DOHH2 (cell line): Measurements from ENCODE around the gene LRRC3.

ENCODE experiments used
- EZH2phosphoT487 ChIP-seq: fragments of 200-600 bp; sonication (generic); IDR thresholded peaks from 2 replicates; pipeline ENCODE4 v1.6.1; 2017; ENCODE audit warnings: borderline replicate concordance, mild to moderate bottlenecking, antibody characterized with exemption, low read length, moderate library complexity, mixed read lengths
- TF ChIP-seq, protein P1 (sequence below): fragments of 200-600 bp; sonication (generic); IDR thresholded peaks from one replicate; pipeline ENCODE4 v1.5.1; 2014; ENCODE audit warnings: antibody characterized with exemption, mild to moderate bottlenecking, low read depth, low read length; ENCODE audit not compliant: poor library complexity, severe bottlenecking

DNA sequence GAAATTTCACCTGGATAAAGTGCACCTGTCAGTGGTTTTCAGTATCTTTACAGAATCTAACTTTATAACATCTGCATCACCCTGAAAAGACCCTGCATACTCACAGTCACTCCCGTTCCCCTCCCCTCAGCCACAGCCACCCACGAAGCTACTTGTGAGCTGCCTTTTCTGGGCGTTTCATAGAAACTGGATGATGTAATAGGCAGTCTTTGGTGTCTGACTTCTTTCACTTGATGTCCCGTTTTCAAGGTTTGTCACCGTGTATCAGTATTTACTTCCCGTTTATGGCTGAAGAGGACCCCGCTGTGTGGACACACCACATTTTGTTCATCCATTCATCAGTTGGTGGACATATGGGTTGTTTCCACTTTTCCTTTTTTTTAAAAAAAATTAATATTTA, 47.8 kb upstream of the LRRC3 start:
- TF ChIP-seq, protein P1, sequence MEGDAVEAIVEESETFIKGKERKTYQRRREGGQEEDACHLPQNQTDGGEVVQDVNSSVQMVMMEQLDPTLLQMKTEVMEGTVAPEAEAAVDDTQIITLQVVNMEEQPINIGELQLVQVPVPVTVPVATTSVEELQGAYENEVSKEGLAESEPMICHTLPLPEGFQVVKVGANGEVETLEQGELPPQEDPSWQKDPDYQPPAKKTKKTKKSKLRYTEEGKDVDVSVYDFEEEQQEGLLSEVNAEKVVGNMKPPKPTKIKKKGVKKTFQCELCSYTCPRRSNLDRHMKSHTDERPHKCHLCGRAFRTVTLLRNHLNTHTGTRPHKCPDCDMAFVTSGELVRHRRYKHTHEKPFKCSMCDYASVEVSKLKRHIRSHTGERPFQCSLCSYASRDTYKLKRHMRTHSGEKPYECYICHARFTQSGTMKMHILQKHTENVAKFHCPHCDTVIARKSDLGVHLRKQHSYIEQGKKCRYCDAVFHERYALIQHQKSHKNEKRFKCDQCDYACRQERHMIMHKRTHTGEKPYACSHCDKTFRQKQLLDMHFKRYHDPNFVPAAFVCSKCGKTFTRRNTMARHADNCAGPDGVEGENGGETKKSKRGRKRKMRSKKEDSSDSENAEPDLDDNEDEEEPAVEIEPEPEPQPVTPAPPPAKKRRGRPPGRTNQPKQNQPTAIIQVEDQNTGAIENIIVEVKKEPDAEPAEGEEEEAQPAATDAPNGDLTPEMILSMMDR, result no peak
- no peak for TF ChIP-seq EZH2phosphoT487
